Left ventricle myocardium inferior (tissue), 1 donor: ENCODE data around the gene DYNLRB1. TPM values are rescaled to one million over a fixed set of nuclear protein-coding genes. Genes with fewer than 3 reads are reported as not detected.

Experiments
- DNase-seq: peaks from one replicate; pipeline ENCODE4 v3.0.0-alpha.2; 2020
- H3K27ac ChIP-seq: fragments of 200-600 bp; replicated peaks from 2 replicates; pipeline ENCODE4 v1.8.0; 2021
- H3K27me3 ChIP-seq: fragments of 200-600 bp; 2 replicates; pipeline ENCODE4 v1.8.0; 2021; ENCODE audit warnings: low read depth
- H3K36me3 ChIP-seq: fragments of 200-600 bp; 2 replicates; pipeline ENCODE4 v1.8.0; 2021
- H3K4me1 ChIP-seq: fragments of 200-600 bp; 2 replicates; pipeline ENCODE4 v1.8.0; 2021
- H3K4me3 ChIP-seq: fragments of 200-600 bp; 2 replicates; pipeline ENCODE4 v1.8.0; 2021; ENCODE audit warnings: mild to moderate bottlenecking, moderate library complexity
- H3K9me3 ChIP-seq: fragments of 200-600 bp; replicated peaks from 2 replicates; pipeline ENCODE4 v1.8.0; 2021
- intact Hi-C: fragments of 100-400 bp; cut with micrococcal nuclease; formaldehyde crosslinking; loops from one replicate; pipeline ENCODE4 v1.11.0; 2022
- total RNA-seq: library from RNA; stranded (reverse); fragmentation: NEBNext Ultra II Directional; extraction: Animal tissue kit (Norgen Biotek cat#: 25700); gene quantifications from one replicate; pipeline ENCODE4 v1.2.1, GENCODE V29; 2021
- TF ChIP-seq, protein P1 (sequence below): fragments of 200-600 bp; IDR thresholded peaks from 2 replicates; pipeline ENCODE4 v1.8.0; 2021; ENCODE audit warnings: antibody characterized with exemption, mild to moderate bottlenecking, borderline replicate concordance
- donor health status: DM: no; HTN: yes; CAD: no; lungs with severe emphysema.

The DYNLRB1 gene
- total RNA-seq, 1 donor from 2014 or later: 166 TPM

DNA sequence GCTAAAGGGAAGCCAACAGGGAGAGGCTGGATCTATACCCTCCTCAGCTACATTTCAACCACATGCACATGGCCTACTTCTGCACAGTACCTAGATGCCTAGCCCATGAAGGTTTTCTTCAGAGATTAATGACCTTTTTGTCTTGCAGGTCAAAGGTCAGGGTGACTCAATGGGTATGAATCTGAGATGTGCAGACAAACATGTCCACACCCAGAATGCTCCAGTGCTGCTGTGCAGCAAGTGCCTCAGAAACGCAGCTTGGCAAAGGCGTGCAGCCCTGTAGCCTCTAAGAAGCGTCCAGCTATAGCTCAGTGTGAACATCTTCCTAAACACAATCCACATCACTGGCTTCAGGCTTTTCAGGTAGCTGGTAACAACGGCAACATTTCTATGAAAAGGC, 66.7 kb downstream of the DYNLRB1 start:
- intact Hi-C loops: no loop called here
- Histone ChIP-seq H3K4me1 (peaks cover 69% of the 10 kb centered on the region), H3K36me3 (peaks cover 15% of the 10 kb centered on the region), H3K9me3 (no peaks in the 10 kb centered on the region), H3K27ac (peak overlapping the region; percentile 94), H3K27me3 (no peaks in the 10 kb centered on the region), H3K4me3 (no peak overlapping the region)
- TF ChIP-seq, protein P1, sequence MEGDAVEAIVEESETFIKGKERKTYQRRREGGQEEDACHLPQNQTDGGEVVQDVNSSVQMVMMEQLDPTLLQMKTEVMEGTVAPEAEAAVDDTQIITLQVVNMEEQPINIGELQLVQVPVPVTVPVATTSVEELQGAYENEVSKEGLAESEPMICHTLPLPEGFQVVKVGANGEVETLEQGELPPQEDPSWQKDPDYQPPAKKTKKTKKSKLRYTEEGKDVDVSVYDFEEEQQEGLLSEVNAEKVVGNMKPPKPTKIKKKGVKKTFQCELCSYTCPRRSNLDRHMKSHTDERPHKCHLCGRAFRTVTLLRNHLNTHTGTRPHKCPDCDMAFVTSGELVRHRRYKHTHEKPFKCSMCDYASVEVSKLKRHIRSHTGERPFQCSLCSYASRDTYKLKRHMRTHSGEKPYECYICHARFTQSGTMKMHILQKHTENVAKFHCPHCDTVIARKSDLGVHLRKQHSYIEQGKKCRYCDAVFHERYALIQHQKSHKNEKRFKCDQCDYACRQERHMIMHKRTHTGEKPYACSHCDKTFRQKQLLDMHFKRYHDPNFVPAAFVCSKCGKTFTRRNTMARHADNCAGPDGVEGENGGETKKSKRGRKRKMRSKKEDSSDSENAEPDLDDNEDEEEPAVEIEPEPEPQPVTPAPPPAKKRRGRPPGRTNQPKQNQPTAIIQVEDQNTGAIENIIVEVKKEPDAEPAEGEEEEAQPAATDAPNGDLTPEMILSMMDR: no peak
- no peak for DNase-seq

DNA sequence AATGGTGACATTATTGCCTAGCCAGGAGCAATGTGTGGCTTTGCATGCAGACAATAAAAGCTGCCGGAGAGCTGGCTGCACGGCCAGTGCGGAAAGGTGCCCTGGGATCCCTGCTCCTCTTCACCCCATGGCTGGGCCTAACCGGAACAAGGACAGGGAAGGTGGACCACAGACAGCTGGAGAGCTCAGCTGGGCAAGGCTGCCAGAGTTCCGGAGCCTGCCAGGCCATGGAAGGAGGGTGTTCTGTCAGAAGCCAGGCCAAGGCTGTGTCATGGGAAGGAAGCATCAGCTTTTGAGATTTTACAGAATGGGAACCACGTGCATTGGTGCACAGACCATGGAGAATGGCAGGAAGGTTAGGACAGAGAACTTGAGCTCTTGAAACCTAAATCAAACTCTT, 67.3 kb downstream of the DYNLRB1 start:
- Histone ChIP-seq H3K4me1 (peaks cover 67% of the 10 kb centered on the region), H3K27me3 (no peaks in the 10 kb centered on the region), H3K27ac (peak overlapping the region; percentile 94), H3K9me3 (no peaks in the 10 kb centered on the region), H3K4me3 (no peak overlapping the region), H3K36me3 (peaks cover 15% of the 10 kb centered on the region)
- TF ChIP-seq, protein P1: no peak
- intact Hi-C loops: no loop called here
- peak; percentile 39 for DNase-seq

DNA sequence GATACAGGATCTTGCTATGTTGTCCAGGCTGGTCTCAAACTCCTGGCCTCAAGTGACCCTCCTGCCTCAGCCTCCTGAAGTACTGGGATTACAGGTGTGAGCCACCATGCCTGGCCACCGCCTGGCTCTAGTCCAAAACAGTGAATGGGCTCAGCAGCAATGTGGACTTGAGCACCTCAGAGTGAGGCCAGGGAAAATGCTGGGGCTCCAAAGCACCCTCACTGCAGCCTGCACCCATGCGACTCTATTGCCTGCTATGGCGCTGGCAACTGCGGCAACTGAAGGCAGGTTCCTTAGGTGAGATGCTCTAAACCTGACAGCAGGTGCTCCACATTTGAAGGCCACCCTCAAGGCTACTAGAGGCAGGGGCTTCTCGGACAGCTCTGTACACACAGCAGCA, 68.8 kb downstream of the DYNLRB1 start:
- TF ChIP-seq, protein P1: no peak
- no peak for DNase-seq
- H3K4me1 ChIP-seq: peaks cover 53% of the 10 kb centered on the region
- peaks cover 15% of the 10 kb centered on the region for H3K36me3 ChIP-seq
- no peaks in the 10 kb centered on the region for H3K9me3 ChIP-seq
- H3K27ac ChIP-seq: no peak overlapping the region
- no peak overlapping the region for H3K4me3 ChIP-seq
- H3K27me3 ChIP-seq: no peaks in the 10 kb centered on the region
- intact Hi-C loops: no loop called here

DNA sequence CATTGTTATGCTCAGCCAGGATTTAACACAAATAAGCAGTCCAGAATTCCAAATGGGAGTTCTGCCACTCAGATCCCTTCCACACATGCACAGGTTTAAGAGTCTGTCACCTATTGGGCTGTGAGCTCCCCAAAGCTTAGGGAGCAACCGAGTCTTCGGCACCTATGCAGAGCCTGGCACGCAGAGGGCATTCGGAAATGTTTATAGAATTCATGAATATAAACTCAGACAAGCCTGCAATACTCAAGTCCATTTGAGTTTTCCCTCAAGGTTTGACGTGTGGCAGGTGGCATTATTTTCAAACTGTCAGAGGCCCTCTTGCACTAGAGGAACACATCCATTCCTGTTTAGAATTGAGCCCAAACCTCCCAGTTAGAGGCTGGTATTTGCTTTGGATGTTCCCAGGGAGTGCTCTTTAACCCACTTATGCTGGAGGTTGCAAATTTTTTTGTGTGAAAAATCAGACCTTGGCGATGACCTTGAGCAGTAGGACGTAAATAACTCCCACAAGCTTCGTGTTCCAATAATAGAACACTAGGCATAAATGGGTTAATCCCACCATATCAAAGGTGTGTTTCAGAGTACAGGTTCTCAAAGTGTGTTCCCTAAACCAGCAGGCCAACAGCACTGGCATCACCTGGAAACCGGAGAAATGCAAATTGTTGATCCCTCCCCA, 70.4 kb downstream of the DYNLRB1 start:
- DNase-seq: no peak
- no peak overlapping the region for H3K27ac ChIP-seq
- H3K4me1 ChIP-seq: peaks cover 42% of the 10 kb centered on the region
- intact Hi-C loops: no loop called here
- TF ChIP-seq, protein P1: no peak
- no peak overlapping the region for H3K4me3 ChIP-seq
- peaks cover 15% of the 10 kb centered on the region for H3K36me3 ChIP-seq
- H3K9me3 ChIP-seq: no peaks in the 10 kb centered on the region
- H3K27me3 ChIP-seq: no peaks in the 10 kb centered on the region

Other genes starting within 250 kb of the DYNLRB1 start
- 66.2 TPM for gene AHCY, start 213.1 kb upstream of the DYNLRB1 start, total RNA-seq
- 40.1 TPM for gene ITCH, start 153.1 kb upstream of the DYNLRB1 start, total RNA-seq
- 110 TPM for gene MAP1LC3A, start 42.3 kb downstream of the DYNLRB1 start, total RNA-seq
- gene PIGU, start 160.7 kb downstream of the DYNLRB1 start, total RNA-seq: 13.7 TPM
- 132 TPM for gene TP53INP2, start 187.9 kb downstream of the DYNLRB1 start, total RNA-seq